HG03442 (cell line): Measurements from ENCODE around the gene CLCA2.

Experiments used
- ATAC-seq: cut with Tn5 transposase; IDR thresholded peaks from one replicate; pipeline ENCODE4 v1.9.1; 2021; ENCODE audit warnings: mild to moderate bottlenecking, moderate library complexity; ENCODE audit not compliant: unreplicated experiment

Gene CLCA2

GRCh38 chr1:86423873-86424272 is at the start of gene CLCA2:
Gene CLCA2, plus strand, starts transcription at chr1:86424171. Its CDS starts 77 bp downstream, at chr1:86424248.
- no peak for ATAC-seq

- ATAC-seq = no peak
Measured at GRCh38 chr1:86375688-86376087, 48.3 kb upstream of the CLCA2 start.

- no peak for ATAC-seq
Measured at GRCh38 chr1:86377341-86377740, 46.6 kb upstream of the CLCA2 start.

GRCh38 chr1:86378813-86379212 is 45.2 kb upstream of the CLCA2 start:
- ATAC-seq = no peak

GRCh38 chr1:86380257-86380861 is 43.6 kb upstream of the CLCA2 start:
- ATAC-seq = peak; percentile 67

GRCh38 chr1:86381223-86381622 is 42.7 kb upstream of the CLCA2 start:
- no peak for ATAC-seq

- ATAC-seq = peak; percentile 75
Measured at GRCh38 chr1:86382878-86383277, 41.1 kb upstream of the CLCA2 start.

- no peak for ATAC-seq
Measured at GRCh38 chr1:86387916-86388627, 35.9 kb upstream of the CLCA2 start.

- no peak for ATAC-seq
Measured at GRCh38 chr1:86388777-86389176, 35.2 kb upstream of the CLCA2 start.

GRCh38 chr1:86389307-86389706 is 34.7 kb upstream of the CLCA2 start:
- peak; percentile 79 for ATAC-seq

GRCh38 chr1:86394416-86394815 is 29.6 kb upstream of the CLCA2 start:
- no peak for ATAC-seq

- peak; percentile 100 for ATAC-seq
Measured at GRCh38 chr1:86395751-86396497, 28.0 kb upstream of the CLCA2 start, which contains the start of gene ODF2L. Gene ODF2L, minus strand, starts transcription at chr1:86396323. Its CDS starts 9,296 bp downstream, at chr1:86387027.

- peak; percentile 16 for ATAC-seq
Measured at GRCh38 chr1:86396498-86396890, 27.5 kb upstream of the CLCA2 start.

GRCh38 chr1:86409416-86410021 is 14.5 kb upstream of the CLCA2 start:
- ATAC-seq = no peak

GRCh38 chr1:86410879-86411278 is 13.1 kb upstream of the CLCA2 start:
- no peak for ATAC-seq

- ATAC-seq = no peak
Measured at GRCh38 chr1:86416343-86416742, 7.6 kb upstream of the CLCA2 start.

GRCh38 chr1:86419277-86419903 is 4.6 kb upstream of the CLCA2 start:
- peak; percentile 85 for ATAC-seq

GRCh38 chr1:86421601-86422280 is 2.2 kb upstream of the CLCA2 start:
- no peak for ATAC-seq

GRCh38 chr1:86423473-86423872 is 498 bp upstream of the CLCA2 start:
- ATAC-seq = no peak

- ATAC-seq = no peak
Measured at GRCh38 chr1:86429122-86429725, 5.3 kb downstream of the CLCA2 start.
